H54 (cell line): ENCODE results near the gene CALD1.

Experiments used
- DNase-seq: peaks from one replicate; pipeline ENCODE4 v3.0.0; 2011; ENCODE audit warnings: low spot score, mixed read lengths; ENCODE audit not compliant: insufficient read length
- FAIRE-seq: peaks from 3 replicates; lab custom pipeline; 2011; peaks lifted over from hg19 to GRCh38; lab: Jason Lieb, UNC
- POLR2A ChIP-seq: IDR thresholded peaks from 2 replicates; pipeline ENCODE4 v1.6.1; 2011; ENCODE audit warnings: low read depth, mild to moderate bottlenecking, low read length

The CALD1 gene

GRCh38 chr7:134813663-134814396, 34.4 kb downstream of the CALD1 start:
- DNase-seq (no peak), FAIRE-seq (no peak)
- no peak for TF ChIP-seq POLR2A

DNA sequence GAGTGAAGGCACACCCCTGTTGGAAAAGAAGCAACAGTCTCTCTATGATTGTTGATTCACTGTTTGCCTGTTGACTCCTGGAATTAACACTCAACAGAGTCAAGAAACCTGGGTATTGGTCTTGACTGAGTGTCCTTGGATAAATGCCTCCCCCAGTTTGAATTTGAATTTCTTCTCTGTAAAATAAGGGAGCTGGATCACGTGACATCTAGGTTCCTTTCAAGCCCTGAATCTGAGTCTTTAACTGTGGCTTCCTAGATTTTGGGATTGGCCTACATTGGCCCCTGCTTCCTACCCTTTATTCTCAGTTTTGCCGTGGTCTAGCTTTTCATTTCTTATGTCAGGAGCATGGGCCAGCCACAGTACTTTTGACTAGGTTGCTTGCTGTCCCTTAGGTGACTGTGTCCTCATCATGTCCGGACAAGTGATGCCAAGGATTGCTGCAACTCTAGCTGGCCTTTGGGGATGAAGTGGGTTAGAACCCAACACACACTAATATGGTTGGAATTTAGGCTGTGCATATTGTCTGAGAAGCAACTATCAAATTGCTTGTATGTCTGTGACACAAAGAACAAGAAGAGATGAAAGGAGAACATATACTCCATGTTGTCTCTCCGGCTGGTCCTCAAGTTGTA, 35.4 kb downstream of the CALD1 start:
- DNase-seq (no peak), FAIRE-seq (no peak)
- no peak for TF ChIP-seq POLR2A

GRCh38 chr7:134818613-134819345, 39.3 kb downstream of the CALD1 start:
- TF ChIP-seq POLR2A = no peak
- FAIRE-seq (no peak), DNase-seq (no peak)

DNA sequence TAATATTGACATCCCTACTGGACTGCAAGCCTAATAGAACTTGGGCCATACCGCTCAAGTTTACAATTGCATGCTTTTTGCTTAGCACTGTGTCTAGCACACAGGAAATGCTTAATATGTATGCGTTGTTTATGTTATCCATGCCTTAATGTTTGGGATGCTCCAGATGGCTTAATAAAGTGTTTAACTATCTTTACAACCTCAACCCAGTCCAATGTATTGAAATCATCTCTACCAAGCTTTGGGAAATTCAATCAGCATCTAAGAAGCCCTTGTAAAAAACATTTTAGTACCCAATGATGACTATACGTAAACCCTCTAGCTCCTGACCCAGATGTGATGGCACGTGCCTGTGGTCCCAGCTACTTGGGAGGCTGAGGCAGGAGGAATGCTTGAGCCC, 40.0 kb downstream of the CALD1 start:
- no peak for TF ChIP-seq POLR2A
- no peak for DNase-seq
- FAIRE-seq = no peak

DNA sequence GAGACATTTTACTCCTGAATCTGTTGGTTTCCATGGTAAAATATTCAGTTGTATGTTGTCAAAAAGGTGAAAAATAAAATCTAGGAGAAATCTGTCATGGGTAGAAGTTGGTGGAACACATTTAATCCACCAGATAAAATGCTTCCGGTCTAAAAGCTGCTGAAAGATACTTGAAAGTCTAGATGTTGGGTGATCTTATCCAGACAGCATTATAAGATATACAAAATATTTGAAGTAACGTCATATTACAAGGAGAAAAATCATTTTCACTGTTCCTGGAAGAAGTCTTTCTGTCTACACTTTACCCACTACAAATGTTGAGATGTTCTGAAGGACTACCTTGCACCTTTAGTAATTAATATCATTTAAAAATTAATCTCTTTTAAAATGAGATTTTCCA, 40.9 kb downstream of the CALD1 start:
- TF ChIP-seq POLR2A = no peak
- no peak for FAIRE-seq
- no peak for DNase-seq

GRCh38 chr7:134820778-134821177, 41.3 kb downstream of the CALD1 start:
- FAIRE-seq (no peak), DNase-seq (no peak)
- TF ChIP-seq POLR2A = no peak

- TF ChIP-seq POLR2A = no peak
- DNase-seq (no peak), FAIRE-seq (no peak)
Observed at GRCh38 chr7:134823400-134823799, 44.0 kb downstream of the CALD1 start.

DNA sequence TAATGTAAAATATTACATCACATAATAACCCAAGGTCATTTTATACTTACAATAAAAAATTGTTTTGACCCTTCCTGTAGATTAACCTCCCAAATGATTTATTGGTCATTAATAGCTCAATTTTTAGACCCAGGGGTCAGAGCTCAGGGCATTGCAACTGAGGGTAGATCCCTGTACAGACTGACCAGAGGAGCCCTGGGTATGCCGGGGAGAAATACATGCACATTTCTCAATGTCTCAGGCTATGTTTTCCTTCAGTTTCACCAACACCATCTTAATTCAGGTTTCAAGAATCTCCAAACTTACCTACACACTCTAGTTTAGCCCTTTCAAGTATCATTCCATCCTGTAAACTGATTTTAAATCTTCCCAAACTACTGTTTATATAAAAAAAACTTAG, 46.2 kb downstream of the CALD1 start:
- FAIRE-seq (no peak), DNase-seq (no peak)
- TF ChIP-seq POLR2A = no peak

DNA sequence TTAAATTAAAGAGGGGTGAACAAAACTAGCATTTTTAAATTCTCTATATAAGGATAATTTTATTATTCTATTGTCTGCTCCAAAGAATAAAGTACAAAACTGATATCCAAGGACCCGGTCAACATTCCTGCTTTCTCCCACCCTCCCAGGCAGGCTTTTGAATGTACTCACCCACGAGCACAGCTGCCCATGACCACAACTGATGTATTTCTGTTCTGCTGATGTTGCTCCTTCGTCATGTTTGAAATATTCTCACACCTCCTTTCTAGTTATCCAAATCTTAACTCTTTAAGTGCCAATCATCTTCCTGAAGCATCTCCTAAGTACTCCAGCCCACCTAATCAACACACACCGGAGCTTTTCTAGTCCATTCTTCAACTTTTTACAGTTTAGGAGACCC, 46.7 kb downstream of the CALD1 start:
- DNase-seq (no peak), FAIRE-seq (peak; percentile 27)
- no peak for TF ChIP-seq POLR2A

GRCh38 chr7:134827436-134827835, 48.0 kb downstream of the CALD1 start:
- no peak for TF ChIP-seq POLR2A
- DNase-seq (no peak), FAIRE-seq (no peak)

DNA sequence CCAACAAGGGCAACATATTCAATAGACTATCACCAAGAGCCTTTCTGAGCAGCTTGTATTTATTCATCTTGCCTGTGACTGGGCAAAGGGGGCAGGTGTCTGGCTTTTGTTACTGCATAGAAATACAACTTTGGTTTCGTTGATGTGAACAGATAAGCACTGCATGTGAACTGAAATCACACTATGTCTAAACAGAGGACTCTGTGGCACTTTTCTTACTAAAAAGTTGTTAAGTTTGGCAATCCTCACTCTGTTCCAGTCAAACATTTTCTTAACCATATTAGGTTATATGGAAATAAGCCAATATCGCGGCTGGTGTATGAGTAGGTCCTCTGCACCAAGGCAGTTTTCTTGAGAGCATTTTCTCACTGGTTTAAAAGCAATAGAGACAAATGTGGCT, 48.5 kb downstream of the CALD1 start:
- DNase-seq (no peak), FAIRE-seq (no peak)
- no peak for TF ChIP-seq POLR2A

DNA sequence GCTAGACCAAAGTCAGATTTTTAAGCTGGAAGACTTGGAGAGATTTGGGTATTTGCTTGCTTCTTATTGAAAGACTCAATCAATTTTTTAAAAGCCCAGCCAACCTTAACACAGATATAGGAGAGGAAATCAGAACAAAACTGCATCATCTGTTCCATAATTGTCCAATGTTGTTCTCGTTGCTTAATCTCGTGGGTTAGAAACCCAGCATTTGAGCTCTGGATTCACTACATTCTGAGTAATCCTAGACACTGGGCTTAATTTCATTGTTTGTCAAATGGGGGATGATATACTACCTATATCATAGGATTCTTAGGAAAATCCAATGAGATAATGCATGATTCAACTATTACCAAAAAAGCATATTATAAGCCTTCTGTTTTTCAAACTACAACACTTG, 48.9 kb downstream of the CALD1 start:
- DNase-seq (no peak), FAIRE-seq (no peak)
- TF ChIP-seq POLR2A = no peak

DNA sequence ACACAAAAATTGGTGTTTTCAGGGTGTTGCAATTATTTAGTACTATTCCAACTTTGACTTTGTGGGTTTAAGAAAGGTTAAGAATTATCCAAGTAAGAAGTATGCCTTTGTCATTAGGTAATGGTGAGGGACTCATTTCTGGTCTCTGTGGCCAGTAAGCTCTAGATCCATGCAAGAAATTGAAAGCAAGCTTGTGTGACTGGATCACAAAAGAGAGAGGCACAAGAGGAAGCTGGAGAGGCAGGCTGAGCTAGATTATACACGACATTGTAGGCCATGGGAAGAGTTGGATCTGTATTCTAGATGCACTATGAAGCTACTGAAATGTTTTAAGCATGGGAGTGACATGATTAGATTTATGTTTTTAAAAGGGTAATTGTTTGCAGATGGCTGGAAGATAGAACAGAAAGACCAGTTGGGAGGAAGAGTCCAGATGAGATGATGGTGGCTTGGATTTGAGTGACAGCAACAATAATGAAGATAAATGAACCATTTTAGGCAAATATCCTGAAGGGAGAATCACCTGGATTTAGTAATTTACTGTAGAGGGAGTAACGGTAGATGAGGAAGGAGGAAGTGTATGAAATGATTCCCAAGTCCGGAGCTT, 50.0 kb downstream of the CALD1 start:
- TF ChIP-seq POLR2A = no peak
- DNase-seq (no peak), FAIRE-seq (no peak)

DNA sequence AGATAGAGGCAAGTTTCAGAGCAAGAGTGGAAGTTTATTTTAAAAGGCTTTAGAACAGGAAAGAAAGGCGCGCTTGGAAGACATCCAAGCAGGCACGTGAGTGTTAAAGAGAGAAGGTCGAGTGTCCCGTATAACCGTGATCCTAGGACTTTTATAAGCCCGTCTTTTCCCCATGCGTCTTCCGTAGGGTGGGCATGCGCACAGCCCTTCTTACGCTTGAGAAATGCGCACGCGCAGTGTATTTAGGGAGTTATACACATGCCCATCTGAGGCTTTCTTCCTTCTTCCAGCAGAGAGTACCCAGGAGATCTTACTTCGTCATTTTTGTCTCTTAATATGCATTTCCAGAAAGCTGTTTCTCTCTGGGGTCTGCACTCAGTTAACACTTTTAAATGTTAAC, 52.4 kb downstream of the CALD1 start:
- no peak for TF ChIP-seq POLR2A
- DNase-seq (no peak), FAIRE-seq (no peak)
